DND-41 (cell line): Measurements from ENCODE around the gene EFNA3.

Experiments
- CTCF ChIP-seq: IDR thresholded peaks from 2 replicates; pipeline ENCODE4 v1.5.1; 2012; ENCODE audit warnings: borderline replicate concordance, low read length, moderate library complexity, mild to moderate bottlenecking; ENCODE audit not compliant: poor library complexity, severe bottlenecking; ENCODE audit errors: extremely low read depth
- EZH2 ChIP-seq: IDR thresholded peaks from 3 replicates; pipeline ENCODE4 v1.6.1; 2012; ENCODE audit warnings: borderline replicate concordance, low read depth, mild to moderate bottlenecking, moderate library complexity, low read length, inconsistent platforms; ENCODE audit not compliant: severe bottlenecking

DNA sequence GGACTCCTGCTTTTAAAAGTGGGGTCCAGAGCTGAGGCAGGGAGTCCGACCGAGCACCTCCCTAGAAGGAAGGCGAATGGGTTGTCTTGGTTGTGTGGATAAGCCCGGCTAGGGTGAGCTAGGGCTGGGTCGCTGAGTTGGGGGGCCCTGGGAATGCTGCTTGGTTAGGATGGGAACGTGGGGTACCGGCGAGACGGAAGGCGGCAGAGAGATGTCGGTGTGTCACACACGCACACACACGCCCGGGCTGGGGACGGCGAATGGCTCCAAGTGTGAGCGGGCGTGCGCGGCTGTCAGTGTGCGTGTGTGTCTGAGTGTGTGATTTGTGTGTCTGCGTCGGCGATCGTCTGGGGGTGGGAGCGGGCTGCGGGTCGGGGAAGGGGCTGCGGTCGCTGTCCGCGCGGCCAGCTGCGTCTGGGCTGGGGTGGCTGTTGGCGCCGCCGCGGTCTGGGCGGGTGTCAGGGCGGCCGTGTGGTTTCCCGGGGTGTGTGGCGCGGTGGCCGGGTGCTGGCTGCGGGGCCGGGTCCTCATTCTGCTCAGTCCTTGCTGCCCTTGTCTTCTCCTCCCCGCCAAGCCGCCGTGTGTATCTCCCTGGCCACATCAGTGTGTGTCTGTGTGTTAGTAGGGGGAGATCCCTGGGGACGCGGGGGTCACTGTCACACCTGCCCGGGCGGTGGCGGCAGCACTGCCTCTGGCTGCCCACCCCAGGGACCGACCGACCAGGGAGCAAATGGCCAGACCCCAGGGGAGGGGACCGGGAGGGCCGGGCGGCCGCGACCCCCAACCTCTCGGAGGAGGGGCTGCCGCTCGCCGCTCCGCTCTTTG lies 1.1 kb downstream of the EFNA3 start:
- TF ChIP-seq CTCF (no peak), EZH2 (no peak)
